Keratinocyte (primary cell): ENCODE results near the gene HOXA7. TPM values are rescaled to one million over a fixed set of nuclear protein-coding genes. Genes with fewer than 3 reads are reported as not detected.

Source experiments
- DNase-seq: peaks from one replicate; pipeline ENCODE4 v3.0.0-alpha.2; 2011; ENCODE audit warnings: low read depth, missing footprints, low spot score
- FAIRE-seq: peaks from 2 replicates; lab custom pipeline; 2011; peaks lifted over from hg19 to GRCh38; lab: Jason Lieb, UNC
- H2AFZ ChIP-seq: 2 replicates; pipeline ENCODE4 v1.6.0; 2012; ENCODE audit warnings: low read length, control low read depth, inconsistent platforms; ENCODE audit not compliant: control insufficient read depth
- H3K27ac ChIP-seq: 2 replicates; pipeline ENCODE4 v1.5.1; 2011; ENCODE audit warnings: low read length; ENCODE audit not compliant: control insufficient read depth, insufficient read depth
- H3K27me3 ChIP-seq: 3 replicates; pipeline ENCODE4 v1.6.0; 2011; ENCODE audit warnings: low read length; ENCODE audit not compliant: control insufficient read depth, insufficient read depth; ENCODE audit errors: extremely low read depth
- H3K36me3 ChIP-seq, 2 experiments: 2 replicates in 1 of 2; 3 replicates in 1 of 2; pipeline ENCODE4 v1.5.1; 2011; ENCODE audit warnings: low read length in 2 of 2, mild to moderate bottlenecking in 1 of 2; ENCODE audit not compliant: control insufficient read depth in 2 of 2, insufficient read depth in 2 of 2; ENCODE audit errors: extremely low read depth in 1 of 2
- H3K4me1 ChIP-seq: 3 replicates; pipeline ENCODE4 v1.5.1; 2011; ENCODE audit warnings: low read length; ENCODE audit not compliant: control insufficient read depth, insufficient read depth; ENCODE audit errors: extremely low read depth
- H3K4me2 ChIP-seq: 3 replicates; pipeline ENCODE4 v1.6.0; 2011; ENCODE audit warnings: low read depth, low read length; ENCODE audit not compliant: control insufficient read depth, insufficient read depth; ENCODE audit errors: extremely low read depth
- H3K4me3 ChIP-seq, 3 experiments: fragments of 200-600 bp in 1 of 3; sonication (generic) in 1 of 3; 2 replicates in 2 of 3; 3 replicates in 1 of 3; pipeline ENCODE4 v1.5.1; 2011 to 2016; ENCODE audit warnings: low read length in 3 of 3, mild to moderate bottlenecking in 3 of 3, control low read depth in 2 of 3, inconsistent platforms in 1 of 3, low read depth in 1 of 3, mixed read lengths in 1 of 3, mixed run types in 1 of 3, moderate library complexity in 1 of 3; ENCODE audit not compliant: control insufficient read depth in 2 of 3, insufficient read depth in 2 of 3; ENCODE audit errors: extremely low read depth in 1 of 3
- H3K79me2 ChIP-seq: 2 replicates; pipeline ENCODE4 v1.6.0; 2012; ENCODE audit warnings: low read length; ENCODE audit not compliant: control insufficient read depth, insufficient read depth
- H3K9ac ChIP-seq: 3 replicates; pipeline ENCODE4 v1.6.0; 2011; ENCODE audit warnings: low read length; ENCODE audit not compliant: control insufficient read depth, insufficient read depth; ENCODE audit errors: extremely low read depth
- H3K9me1 ChIP-seq: 3 replicates; pipeline ENCODE4 v1.6.0; 2011; ENCODE audit warnings: low read length; ENCODE audit not compliant: control insufficient read depth, insufficient read depth; ENCODE audit errors: extremely low read depth
- H3K9me3 ChIP-seq: 2 replicates; pipeline ENCODE4 v1.5.1; 2012; ENCODE audit warnings: low read depth, low read length; ENCODE audit not compliant: control insufficient read depth
- H4K20me1 ChIP-seq: 3 replicates; pipeline ENCODE4 v1.6.0; 2011; ENCODE audit warnings: low read length; ENCODE audit not compliant: control insufficient read depth, insufficient read depth; ENCODE audit errors: extremely low read depth
- CTCF ChIP-seq, 3 experiments: IDR thresholded peaks in 1 of 3; conservative IDR thresholded peaks in 1 of 3; optimal IDR thresholded peaks in 1 of 3; 2 replicates in 2 of 3; 3 replicates in 1 of 3; pipeline versions ENCODE3 to v1.5.1; 2011; ENCODE audit warnings: low read length in 3 of 3, mild to moderate bottlenecking in 3 of 3, moderate library complexity in 2 of 3, control low read depth in 1 of 3, inconsistent platforms in 1 of 3; ENCODE audit not compliant: insufficient read depth in 2 of 3; ENCODE audit errors: extremely low read depth in 1 of 3
- EZH2 ChIP-seq: IDR thresholded peaks from one replicate; pipeline ENCODE4 v1.6.1; 2012; ENCODE audit warnings: inconsistent platforms, mild to moderate bottlenecking, low read length, moderate library complexity
- dilution Hi-C: fragments of 300-500 bp; cut with MboI; formaldehyde crosslinking; loops from one replicate; pipeline ENCODE4 v1.7.0; 2020; ENCODE audit warnings: low sequenced_read_pairs; ENCODE audit not compliant: extremely low pct_ligation_motif_present
- polyA plus RNA-seq, 5 experiments: library from polyadenylated mRNA; depleted of rRNA in 3 of 5; stranded (reverse) in 3 of 5; stranded (forward) in 1 of 5; unstranded in 1 of 5; fragments of >200 nt; gene quantifications; 1 replicate in 1 of 5; 2 replicates in 3 of 5; 3 replicates in 1 of 5; pipeline versions ENCODE4 v1.2.1 to v1.2.3, GENCODE V29; 2011 to 2012; ENCODE audit warnings: missing spikeins in 2 of 5, low read depth in 1 of 5, low replicate concordance in 1 of 5

The HOXA7 gene
- polyA plus RNA-seq, 1 donor (not counting 4 experiments of a cell fraction or from before 2014, with no cell fraction given) = 8.1 TPM

GRCh38 chr7:27129729-27130539 is 26.5 kb downstream of the HOXA7 start:
- dilution Hi-C loops = no loop called here
- Histone ChIP-seq H3K79me2 (peaks cover 10% of the 10 kb centered on the region), H3K9me3 (no peaks in the 10 kb centered on the region), H3K27me3 (no peaks in the 10 kb centered on the region), H3K9ac (peak overlapping the region; percentile 77), H4K20me1 (no peaks in the 10 kb centered on the region), H3K4me1 (peaks cover 24% of the 10 kb centered on the region), H3K4me3 (peak overlapping the region; percentile 63 to 81 (median 77)), H3K27ac (peak overlapping the region; percentile 66), H2AFZ (peak overlapping the region; percentile 23), H3K4me2 (peak overlapping the region; percentile 72), H3K9me1 (no peaks in the 10 kb centered on the region), H3K36me3 (no peaks in the 10 kb centered on the region)
- TF ChIP-seq CTCF (optimal IDR thresholded peaks at IDR 0.05 in 1 of 3, IDR thresholded peaks at IDR 0.05 in 1 of 3, conservative IDR thresholded peaks at IDR 0.05 in 1 of 3; ENCODE audit: extremely low read depth in 1 of 3, insufficient read depth in 2 of 3, low read length in 3 of 3) (peak in 2 of 3 experiments; percentile 19 to 45), EZH2 (no peak)
- no peak for FAIRE-seq
- DNase-seq = no peak

GRCh38 chr7:27128776-27129728 is 27.4 kb downstream of the HOXA7 start:
- Histone ChIP-seq H3K79me2 (peaks cover 10% of the 10 kb centered on the region), H3K9ac (peak overlapping the region; percentile 77), H2AFZ (no peak overlapping the region), H3K4me3 (peak overlapping the region in 1 of 3 experiments; percentile 53), H3K9me3 (no peaks in the 10 kb centered on the region), H3K27ac (no peak overlapping the region), H3K9me1 (no peaks in the 10 kb centered on the region), H4K20me1 (no peaks in the 10 kb centered on the region), H3K4me1 (peaks cover 15% of the 10 kb centered on the region), H3K27me3 (no peaks in the 10 kb centered on the region), H3K4me2 (peak overlapping the region; percentile 72), H3K36me3 (no peaks in the 10 kb centered on the region)
- DNase-seq = no peak
- no peak for TF ChIP-seq EZH2
- TF ChIP-seq CTCF (optimal IDR thresholded peaks at IDR 0.05 in 1 of 3, IDR thresholded peaks at IDR 0.05 in 1 of 3, conservative IDR thresholded peaks at IDR 0.05 in 1 of 3; ENCODE audit: extremely low read depth in 1 of 3, insufficient read depth in 2 of 3, low read length in 3 of 3) = no peak
- no peak for FAIRE-seq
- dilution Hi-C loops = no loop called here
